Activated CD4-positive, CD25-positive, alpha-beta regulatory T cell treated with anti-CD3 and anti-CD28 coated beads, Interleukin-2, amount 50 U/mL, for 24 hours (primary cell): ENCODE measurements around the gene CLIP2.
A peak's percentile ranks its signal among the peaks of the same experiment; 100 is the strongest.
"Not testable (repeated sequence)": the region's sequence is repeated elsewhere in the genome, so short reads cannot be mapped to it uniquely, and the experiment has no call there.

Experiments used
- ATAC-seq, 2 donors: fragments of 150-1000 bp; cut with Tn5 transposase; one replicate each; pipeline ENCODE4 v1.10.0; 2021; ENCODE audit warnings: mild to moderate bottlenecking in 1 of 2, moderate library complexity in 1 of 2

CLIP2 gene

GRCh38 chr7:74376256-74377036, 87.2 kb downstream of the CLIP2 start:
- no peak for ATAC-seq

GRCh38 chr7:74379938-74380337, 90.7 kb downstream of the CLIP2 start:
- ATAC-seq, result no peak

GRCh38 chr7:74380720-74381119, 91.5 kb downstream of the CLIP2 start:
- ATAC-seq, result no peak

GRCh38 chr7:74384086-74384485, 94.9 kb downstream of the CLIP2 start:
- not testable (repeated sequence) for ATAC-seq

GRCh38 chr7:74384854-74385253, 95.6 kb downstream of the CLIP2 start:
- ATAC-seq, result not testable (repeated sequence)

- ATAC-seq, result no peak
Measured at GRCh38 chr7:74387606-74388005, 98.4 kb downstream of the CLIP2 start.

- no peak for ATAC-seq
Measured at GRCh38 chr7:74388880-74389415, 99.7 kb downstream of the CLIP2 start.

GRCh38 chr7:74393722-74394121, 104.5 kb downstream of the CLIP2 start:
- ATAC-seq, result not testable (repeated sequence)

- ATAC-seq, result not testable (repeated sequence)
Measured at GRCh38 chr7:74394601-74395000, 105.4 kb downstream of the CLIP2 start.

GRCh38 chr7:74395745-74396311, 106.6 kb downstream of the CLIP2 start:
- no peak for ATAC-seq

- no peak for ATAC-seq
Measured at GRCh38 chr7:74396993-74397392, 107.8 kb downstream of the CLIP2 start.

GRCh38 chr7:74398426-74398825, 109.2 kb downstream of the CLIP2 start:
- ATAC-seq, result no peak

- ATAC-seq, result no peak
Measured at GRCh38 chr7:74399006-74399405, 109.8 kb downstream of the CLIP2 start.

- ATAC-seq, result no peak
Measured at GRCh38 chr7:74400420-74401136, 111.4 kb downstream of the CLIP2 start.

- peak; percentile 32 to 64 for ATAC-seq
Measured at GRCh38 chr7:74401137-74401859, 112.1 kb downstream of the CLIP2 start.

GRCh38 chr7:74402668-74403067, 113.5 kb downstream of the CLIP2 start:
- not testable (repeated sequence) for ATAC-seq

- no peak for ATAC-seq
Measured at GRCh38 chr7:74403521-74404387, 114.5 kb downstream of the CLIP2 start.

GRCh38 chr7:74404388-74404700, 115.1 kb downstream of the CLIP2 start:
- ATAC-seq, result no peak

GRCh38 chr7:74404741-74405140, 115.5 kb downstream of the CLIP2 start:
- no peak for ATAC-seq

GRCh38 chr7:74405191-74405898, 116.1 kb downstream of the CLIP2 start:
- ATAC-seq, result no peak

- ATAC-seq, result no peak
Measured at GRCh38 chr7:74405899-74406512, 116.8 kb downstream of the CLIP2 start.
